Activated CD8-positive, alpha-beta memory T cell treated with anti-CD3 and anti-CD28 coated beads for 36 hours (primary cell): ENCODE measurements around the gene GJD3. TPM values are rescaled to one million over a fixed set of nuclear protein-coding genes. Genes with fewer than 3 reads are reported as not detected.

Experiments used
- CTCF ChIA-PET: fragments of 350-600 bp; sonication (Branson Sonifier 250); formaldehyde crosslinking; loops from one replicate; lab custom pipeline; 2021; ENCODE audit warnings: antibody characterized with exemption; lab: Charles Lee
- POLR2A ChIA-PET: fragments of 350-600 bp; sonication (Branson Sonifier 250); formaldehyde crosslinking; loops from one replicate; lab custom pipeline; 2021; ENCODE audit warnings: antibody characterized with exemption; lab: Charles Lee
- total RNA-seq, 2 experiments: library from RNA; stranded (reverse); gene quantifications; one replicate each; pipeline ENCODE4 v1.2.3, GENCODE V29; 2021

The GJD3 gene
- total RNA-seq, 2 experiments from 2014 or later: not detected

DNA sequence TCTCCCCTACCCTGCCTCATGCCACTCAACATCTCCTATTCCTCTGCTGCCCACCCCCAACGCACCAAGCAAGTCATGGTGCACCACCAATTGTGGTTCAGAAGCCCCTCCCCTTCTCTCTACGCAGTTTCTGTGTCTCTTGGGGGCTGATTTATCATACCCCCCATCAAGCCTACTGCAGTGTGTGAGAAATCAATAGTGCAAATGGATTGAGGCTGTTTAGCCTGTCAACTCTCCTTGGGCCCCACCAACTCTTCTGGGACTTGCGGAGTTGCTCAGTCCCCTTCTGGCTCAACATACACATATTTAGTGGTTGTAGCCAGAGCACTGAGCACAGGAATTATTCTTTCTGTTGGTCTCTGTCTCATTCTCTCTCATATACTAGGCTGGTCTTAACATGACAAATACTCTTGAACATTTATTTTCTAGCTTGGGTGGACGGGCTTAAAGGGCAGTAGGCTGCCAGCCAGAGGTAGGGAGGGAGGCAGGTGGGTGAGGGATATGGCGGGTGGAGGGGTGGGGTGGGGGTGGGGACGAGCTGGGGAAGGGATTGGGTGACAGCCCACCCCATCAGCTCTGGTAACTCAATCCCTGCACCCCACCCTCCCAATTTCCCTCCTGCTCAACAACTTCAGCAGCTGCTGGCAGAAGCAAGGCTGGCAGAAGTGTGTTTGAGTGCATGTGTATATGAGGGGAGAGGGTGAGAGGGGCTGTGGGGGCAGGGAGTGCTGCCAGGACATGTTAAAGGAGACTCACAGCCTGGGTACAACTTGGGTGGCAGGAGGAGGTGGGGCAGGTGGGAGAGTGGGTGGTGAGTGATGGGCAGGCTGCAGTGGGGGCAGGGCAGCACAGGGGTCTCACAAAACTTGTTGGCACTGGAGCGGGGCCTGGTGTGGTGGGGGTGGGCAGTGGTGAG lies 50.6 kb downstream of the GJD3 start:
- POLR2A ChIA-PET: interaction anchor here (1.6 kb wide), 1 partner anchor 12 kb away, joined by 3 read pairs; no protein-coding TSS in a partner anchor
- CTCF ChIA-PET: interaction anchor here (0.5 to 2.8 kb wide), 3 partner anchors 11 to 25 kb away, joined by 3 to 14 read pairs (median 6); no protein-coding TSS in a partner anchor

Other genes with a start within 250 kb of the GJD3 start
- 10 to 100 TPM; 80.5 to 84.8 TPM for gene MSL1, start 242.8 kb downstream of the GJD3 start, total RNA-seq
- gene CASC3, start 224.2 kb downstream of the GJD3 start, total RNA-seq: 10 to 100 TPM; 87.3 to 89.1 TPM
- 1 to 10 TPM; 5.1 to 5.4 TPM for gene RAPGEFL1, start 187.3 kb downstream of the GJD3 start, total RNA-seq
- gene WIPF2, start 145.4 kb downstream of the GJD3 start, total RNA-seq: 10 to 100 TPM; 18.9 to 20.4 TPM
- 100 to 1,000 TPM; 121 to 127 TPM for gene CDC6, start 76.9 kb downstream of the GJD3 start, total RNA-seq
- gene RARA, start 55.6 kb downstream of the GJD3 start, total RNA-seq: 10 to 100 TPM; 28.6 to 29.7 TPM
- 100 to 1,000 TPM; 159 to 160 TPM for gene TOP2A, start 53.2 kb upstream of the GJD3 start, total RNA-seq
- gene IGFBP4, start 78.7 kb upstream of the GJD3 start, total RNA-seq: 1 to 10 TPM; 1.9 to 2.0 TPM
- gene TNS4, start 136.9 kb upstream of the GJD3 start, total RNA-seq: 1 to 10 TPM; 4.7 to 5.1 TPM
- 100 to 1,000 TPM; 120 to 125 TPM for gene CCR7, start 200.7 kb upstream of the GJD3 start, total RNA-seq